Islet of Langerhans (tissue), 1 donor: ENCODE results near the gene PCDHA3.
A peak's percentile ranks its signal among the peaks of the same experiment; 100 is the strongest.
"Not testable (repeated sequence)": the region's sequence is repeated elsewhere in the genome, so short reads cannot be mapped to it uniquely, and the experiment has no call there.

Experiments used
- FAIRE-seq: peaks from one replicate; lab custom pipeline; 2011; peaks lifted over from hg19 to GRCh38; lab: Jason Lieb, UNC

PCDHA3 gene

DNA sequence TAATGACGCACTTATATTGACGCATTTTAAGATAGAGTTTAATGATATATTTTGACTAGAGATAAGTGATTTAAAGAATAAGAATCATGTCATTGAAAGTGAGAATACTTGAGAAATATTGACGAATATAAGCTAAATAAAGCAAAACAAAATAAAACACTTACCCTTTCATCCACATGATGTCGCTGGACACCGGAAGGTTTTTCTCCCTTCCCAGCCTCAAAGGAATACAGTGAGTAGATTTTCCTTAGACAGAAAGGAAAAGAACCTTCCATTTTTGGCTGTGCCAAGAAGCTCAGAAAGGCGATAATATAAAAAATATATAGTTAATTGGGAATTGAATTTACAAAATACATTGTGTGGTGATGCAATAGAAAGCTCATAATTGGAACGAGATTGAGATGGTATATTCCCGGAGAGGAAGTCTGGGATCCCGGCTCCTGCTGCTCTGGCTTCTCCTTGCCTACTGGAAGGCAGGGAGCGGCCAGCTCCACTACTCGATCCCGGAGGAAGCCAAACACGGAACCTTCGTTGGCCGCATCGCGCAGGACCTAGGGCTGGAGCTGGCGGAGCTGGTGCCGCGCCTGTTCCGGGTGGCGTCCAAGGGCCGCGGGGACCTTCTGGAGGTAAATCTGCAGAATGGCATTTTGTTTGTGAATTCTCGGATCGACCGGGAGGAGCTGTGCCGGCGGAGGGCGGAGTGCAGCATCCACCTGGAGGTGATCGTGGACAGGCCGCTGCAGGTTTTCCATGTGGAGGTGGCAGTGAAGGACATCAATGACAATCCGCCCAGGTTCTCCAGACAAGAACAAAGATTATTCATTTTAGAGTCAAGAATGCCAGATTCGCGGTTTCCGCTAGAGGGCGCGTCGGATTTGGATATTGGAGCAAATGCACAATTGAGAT is 20.8 kb downstream of the PCDHA3 start, which contains the start of gene PCDHA5:
Gene PCDHA5, plus strand, starts transcription at position 239 of the 906 bp plus-strand sequence.
- peak; percentile 53 for FAIRE-seq

DNA sequence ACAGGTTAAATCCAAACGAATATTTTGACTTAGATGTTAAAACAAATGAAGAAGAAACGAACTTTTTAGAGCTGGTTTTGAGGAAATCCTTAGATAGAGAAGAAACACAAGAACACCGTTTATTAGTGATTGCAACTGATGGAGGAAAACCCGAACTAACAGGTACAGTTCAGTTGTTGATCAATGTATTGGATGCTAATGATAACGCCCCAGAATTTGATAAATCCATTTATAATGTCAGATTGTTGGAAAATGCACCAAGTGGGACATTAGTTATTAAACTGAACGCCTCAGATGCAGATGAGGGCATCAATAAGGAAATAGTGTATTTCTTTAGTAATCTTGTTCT is 21.4 kb downstream of the PCDHA3 start:
- FAIRE-seq: no peak

DNA sequence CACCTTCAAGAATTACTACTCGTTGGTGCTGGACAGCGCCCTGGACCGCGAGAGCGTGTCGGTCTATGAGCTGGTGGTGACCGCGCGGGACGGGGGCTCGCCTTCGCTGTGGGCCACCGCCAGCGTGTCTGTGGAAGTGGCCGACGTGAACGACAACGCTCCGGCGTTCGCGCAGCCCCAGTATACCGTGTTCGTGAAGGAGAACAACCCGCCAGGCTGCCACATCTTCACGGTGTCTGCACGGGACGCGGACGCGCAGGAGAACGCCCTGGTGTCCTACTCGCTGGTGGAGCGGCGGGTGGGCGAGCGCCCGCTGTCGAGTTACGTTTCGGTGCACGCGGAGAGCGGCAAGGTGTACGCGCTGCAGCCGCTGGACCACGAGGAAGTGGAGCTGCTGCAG is 22.1 kb downstream of the PCDHA3 start:
- FAIRE-seq: not testable (repeated sequence)

DNA sequence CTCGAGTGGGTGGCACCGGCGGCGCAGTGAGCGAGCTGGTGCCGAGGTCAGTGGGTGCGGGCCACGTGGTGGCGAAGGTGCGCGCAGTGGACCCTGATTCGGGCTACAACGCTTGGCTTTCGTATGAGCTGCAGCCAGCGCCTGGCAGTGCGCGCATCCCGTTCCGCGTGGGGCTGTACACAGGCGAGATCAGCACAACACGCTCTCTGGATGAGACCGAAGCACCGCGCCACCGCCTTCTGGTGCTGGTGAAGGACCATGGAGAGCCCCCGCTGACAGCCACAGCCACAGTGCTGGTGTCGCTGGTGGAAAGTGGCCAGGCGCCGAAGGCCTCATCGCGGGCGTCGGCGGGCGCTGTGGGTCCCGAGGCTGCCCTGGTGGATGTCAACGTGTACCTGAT is 22.6 kb downstream of the PCDHA3 start:
- no peak for FAIRE-seq

DNA sequence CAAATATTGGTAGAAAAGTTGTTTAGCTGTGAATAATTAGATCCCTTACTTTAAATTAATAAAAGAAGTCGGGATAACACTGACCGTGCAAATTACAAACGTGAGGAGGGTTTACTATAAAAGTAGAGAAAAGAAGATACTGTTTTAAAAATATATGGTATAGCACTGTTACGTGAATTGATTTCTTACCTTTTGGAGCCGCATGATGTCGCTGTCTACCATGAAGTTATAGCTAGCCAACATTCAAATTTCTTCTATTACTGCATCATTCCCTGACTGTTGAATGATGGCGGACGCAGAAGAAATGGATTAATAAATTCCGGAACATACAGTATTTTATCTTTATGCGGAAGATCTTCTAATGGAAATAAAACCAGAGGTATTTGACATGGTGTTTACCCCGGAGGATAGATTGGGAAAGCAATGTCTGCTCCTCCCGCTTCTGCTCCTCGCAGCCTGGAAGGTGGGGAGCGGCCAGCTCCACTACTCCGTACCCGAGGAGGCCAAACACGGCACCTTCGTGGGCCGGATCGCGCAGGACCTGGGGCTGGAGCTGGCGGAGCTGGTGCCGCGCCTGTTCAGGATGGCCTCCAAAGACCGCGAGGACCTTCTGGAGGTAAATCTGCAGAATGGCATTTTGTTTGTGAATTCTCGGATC is 27.0 kb downstream of the PCDHA3 start, which contains the start of gene PCDHA6:
Gene PCDHA6, plus strand, starts transcription at position 257 of the 658 bp plus-strand sequence. Its CDS starts 132 bp downstream, at position 389.
- no peak for FAIRE-seq

DNA sequence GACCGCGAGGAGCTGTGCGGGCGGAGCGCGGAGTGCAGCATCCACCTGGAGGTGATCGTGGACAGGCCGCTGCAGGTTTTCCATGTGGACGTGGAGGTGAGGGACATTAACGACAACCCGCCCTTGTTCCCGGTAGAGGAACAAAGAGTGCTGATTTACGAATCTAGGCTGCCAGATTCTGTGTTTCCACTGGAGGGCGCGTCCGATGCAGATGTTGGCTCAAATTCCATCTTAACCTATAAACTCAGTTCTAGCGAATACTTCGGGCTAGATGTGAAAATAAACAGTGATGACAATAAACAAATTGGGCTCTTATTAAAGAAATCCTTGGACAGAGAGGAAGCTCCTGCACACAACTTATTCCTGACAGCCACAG is 27.5 kb downstream of the PCDHA3 start:
- no peak for FAIRE-seq

DNA sequence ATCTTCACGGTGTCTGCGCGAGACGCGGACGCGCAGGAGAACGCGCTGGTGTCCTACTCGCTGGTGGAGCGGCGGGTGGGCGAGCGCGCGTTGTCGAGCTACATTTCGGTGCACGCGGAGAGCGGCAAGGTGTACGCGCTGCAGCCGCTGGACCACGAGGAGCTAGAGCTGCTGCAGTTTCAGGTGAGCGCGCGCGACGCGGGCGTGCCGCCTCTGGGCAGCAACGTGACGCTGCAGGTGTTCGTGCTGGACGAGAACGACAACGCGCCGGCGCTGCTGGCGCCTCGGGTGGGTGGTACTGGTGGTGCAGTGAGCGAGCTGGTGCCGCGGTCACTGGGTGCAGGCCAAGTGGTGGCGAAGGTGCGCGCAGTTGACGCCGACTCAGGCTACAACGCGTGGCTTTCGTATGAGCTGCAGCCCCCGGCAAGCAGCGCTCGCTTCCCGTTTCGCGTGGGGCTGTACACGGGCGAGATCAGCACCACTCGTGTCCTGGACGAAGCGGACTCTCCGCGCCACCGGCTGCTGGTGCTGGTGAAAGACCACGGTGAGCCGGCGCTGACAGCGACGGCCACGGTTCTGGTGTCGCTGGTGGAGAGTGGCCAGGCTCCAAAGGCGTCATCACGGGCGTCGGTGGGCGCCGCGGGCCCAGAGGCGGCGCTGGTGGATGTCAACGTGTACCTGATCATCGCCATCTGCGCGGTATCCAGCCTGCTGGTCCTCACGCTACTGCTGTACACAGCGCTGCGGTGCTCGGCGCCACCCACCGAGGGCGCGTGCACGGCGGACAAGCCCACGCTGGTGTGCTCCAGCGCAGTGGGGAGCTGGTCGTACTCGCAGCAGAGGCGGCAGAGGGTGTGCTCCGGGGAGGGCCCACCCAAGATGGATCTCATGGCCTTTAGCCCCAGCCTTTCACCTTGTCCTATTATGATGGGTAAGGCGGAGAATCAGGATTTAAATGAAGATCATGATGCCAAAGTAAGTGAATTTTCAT is 28.9 kb downstream of the PCDHA3 start:
- FAIRE-seq: not testable (repeated sequence)

DNA sequence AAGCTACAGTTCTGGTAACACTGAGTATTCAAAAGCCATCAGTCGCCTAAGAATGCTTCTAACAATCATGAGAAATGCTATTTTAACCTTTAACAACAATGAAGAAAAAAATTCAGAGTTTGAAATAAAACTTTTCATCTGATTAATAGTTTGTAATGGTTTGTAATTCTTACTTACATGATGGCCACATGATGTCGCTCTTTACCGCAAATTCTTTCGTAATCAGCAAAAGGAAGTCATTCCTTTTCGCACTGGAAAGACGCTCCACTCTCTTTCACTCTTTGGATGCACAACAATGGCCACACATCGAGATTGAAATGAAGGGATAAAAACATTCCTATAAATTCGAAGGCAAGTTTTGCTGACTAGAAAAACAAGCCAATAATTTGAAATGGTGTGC is 33.1 kb downstream of the PCDHA3 start, which contains the start of gene PCDHA7:
Gene PCDHA7, plus strand, starts transcription at position 277 of the 400 bp plus-strand sequence. Its CDS starts 115 bp downstream, at position 392.
- no peak for FAIRE-seq

DNA sequence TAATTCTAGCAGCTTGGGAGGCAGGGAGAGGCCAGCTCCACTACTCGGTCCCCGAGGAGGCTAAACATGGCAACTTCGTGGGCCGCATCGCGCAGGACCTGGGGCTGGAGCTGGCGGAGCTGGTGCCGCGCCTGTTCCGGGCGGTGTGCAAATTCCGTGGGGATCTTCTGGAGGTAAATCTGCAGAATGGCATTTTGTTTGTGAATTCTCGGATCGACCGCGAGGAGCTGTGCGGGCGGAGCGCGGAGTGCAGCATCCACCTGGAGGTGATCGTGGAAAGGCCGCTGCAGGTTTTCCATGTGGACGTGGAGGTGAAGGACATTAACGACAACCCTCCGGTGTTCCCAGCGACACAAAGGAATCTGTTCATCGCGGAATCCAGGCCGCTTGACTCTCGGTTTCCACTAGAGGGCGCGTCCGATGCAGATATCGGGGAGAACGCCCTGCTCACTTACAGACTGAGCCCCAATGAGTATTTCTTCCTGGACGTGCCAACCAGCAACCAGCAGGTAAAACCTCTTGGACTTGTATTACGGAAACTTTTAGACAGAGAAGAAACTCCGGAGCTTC is 33.7 kb downstream of the PCDHA3 start:
- not testable (repeated sequence) for FAIRE-seq

DNA sequence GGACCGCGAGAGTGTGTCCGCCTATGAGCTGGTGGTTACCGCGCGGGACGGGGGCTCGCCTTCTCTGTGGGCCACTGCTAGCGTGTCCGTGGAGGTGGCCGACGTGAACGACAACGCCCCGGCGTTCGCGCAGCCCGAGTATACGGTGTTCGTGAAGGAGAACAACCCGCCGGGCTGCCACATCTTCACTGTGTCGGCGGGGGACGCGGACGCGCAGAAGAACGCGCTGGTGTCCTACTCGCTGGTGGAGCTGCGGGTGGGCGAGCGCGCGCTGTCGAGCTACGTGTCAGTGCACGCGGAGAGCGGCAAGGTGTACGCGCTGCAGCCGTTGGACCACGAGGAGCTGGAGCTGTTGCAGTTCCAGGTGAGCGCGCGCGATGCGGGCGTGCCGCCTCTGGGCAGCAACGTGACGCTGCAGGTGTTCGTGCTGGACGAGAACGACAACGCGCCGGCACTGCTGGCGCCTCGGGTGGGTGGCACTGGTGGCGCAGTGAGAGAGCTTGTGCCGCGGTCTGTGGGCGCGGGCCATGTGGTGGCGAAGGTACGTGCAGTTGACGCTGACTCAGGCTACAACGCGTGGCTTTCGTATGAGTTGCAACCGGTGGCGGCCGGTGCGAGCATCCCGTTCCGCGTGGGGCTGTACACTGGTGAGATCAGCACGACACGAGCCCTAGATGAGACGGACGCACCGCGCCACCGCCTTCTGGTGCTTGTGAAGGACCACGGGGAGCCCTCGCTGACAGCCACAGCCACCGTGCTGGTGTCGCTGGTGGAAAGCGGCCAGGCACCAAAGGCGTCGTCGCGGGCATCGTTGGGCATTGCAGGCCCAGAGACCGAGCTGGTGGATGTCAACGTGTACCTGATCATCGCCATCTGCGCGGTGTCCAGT is 35.0 kb downstream of the PCDHA3 start:
- no peak for FAIRE-seq

DNA sequence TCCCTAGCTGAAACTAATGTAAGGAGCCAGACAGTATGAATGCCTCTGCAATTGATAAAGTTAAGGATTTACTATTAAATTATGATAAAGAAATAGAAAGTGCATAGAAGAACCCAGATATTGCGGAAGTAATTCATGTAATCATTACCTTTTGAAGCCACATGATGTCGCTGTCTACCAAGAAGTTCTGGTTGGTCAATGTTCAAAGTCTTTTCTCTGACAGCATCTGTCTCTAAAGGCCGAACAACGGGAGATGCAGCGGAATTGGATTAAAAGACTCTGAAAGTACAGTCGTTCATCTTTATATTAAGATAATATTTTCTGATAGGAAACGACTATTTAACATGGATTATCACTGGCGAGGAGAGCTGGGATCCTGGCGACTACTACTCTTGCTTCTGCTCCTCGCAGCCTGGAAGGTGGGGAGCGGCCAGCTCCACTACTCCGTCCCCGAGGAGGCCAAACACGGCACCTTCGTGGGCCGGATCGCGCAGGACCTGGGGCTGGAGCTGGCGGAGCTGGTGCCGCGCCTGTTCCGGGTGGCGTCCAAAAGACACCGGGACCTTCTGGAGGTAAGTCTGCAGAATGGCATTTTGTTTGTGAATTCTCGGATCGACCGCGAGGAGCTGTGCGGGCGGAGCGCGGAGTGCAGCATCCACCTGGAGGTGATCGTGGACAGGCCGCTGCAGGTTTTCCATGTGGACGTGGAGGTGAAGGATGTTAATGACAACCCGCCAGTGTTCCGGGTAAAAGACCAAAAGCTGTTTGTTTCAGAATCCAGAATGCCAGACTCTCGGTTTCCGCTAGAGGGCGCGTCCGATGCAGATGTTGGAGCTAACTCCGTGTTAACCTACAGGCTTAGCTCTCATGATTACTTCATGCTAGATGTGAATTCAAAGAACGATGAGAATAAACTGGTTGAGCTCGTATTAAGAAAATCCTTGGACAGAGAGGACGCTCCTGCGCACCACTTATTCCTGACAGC is 40.4 kb downstream of the PCDHA3 start, which contains the start of gene PCDHA8:
Gene PCDHA8, plus strand, starts transcription at position 210 of the 985 bp plus-strand sequence. Its CDS starts 135 bp downstream, at position 345.
- FAIRE-seq: no peak

DNA sequence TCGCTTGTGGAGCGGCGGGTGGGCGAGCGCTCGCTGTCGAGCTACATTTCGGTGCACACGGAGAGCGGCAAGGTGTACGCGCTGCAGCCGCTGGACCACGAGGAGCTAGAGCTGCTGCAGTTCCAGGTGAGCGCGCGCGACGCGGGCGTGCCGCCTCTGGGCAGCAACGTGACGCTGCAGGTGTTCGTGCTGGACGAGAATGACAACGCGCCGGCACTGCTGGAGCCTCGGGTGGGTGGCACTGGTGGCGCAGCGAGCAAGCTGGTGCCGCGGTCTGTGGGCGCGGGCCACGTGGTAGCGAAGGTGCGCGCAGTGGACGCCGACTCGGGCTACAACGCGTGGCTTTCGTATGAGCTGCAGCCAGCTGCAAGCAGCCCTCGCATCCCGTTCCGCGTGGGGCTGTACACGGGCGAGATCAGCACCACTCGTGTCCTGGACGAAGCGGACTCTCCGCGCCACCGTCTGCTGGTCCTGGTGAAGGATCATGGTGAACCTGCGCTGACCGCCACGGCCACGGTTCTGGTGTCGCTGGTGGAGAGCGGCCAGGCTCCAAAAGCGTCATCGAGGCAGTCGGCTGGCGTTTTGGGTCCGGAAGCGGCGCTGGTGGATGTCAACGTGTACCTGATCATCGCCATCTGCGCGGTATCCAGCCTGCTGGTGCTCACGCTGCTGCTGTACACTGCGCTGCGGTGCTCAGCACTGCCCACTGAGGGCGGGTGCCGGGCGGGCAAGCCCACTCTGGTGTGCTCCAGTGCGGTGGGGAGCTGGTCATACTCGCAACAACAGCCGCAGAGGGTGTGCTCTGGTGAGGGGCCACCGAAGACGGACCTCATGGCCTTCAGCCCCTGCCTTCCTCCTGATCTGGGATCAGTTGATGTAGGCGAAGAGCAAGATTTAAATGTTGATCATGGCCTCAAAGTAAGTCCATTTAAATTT is 42.2 kb downstream of the PCDHA3 start:
- no peak for FAIRE-seq

DNA sequence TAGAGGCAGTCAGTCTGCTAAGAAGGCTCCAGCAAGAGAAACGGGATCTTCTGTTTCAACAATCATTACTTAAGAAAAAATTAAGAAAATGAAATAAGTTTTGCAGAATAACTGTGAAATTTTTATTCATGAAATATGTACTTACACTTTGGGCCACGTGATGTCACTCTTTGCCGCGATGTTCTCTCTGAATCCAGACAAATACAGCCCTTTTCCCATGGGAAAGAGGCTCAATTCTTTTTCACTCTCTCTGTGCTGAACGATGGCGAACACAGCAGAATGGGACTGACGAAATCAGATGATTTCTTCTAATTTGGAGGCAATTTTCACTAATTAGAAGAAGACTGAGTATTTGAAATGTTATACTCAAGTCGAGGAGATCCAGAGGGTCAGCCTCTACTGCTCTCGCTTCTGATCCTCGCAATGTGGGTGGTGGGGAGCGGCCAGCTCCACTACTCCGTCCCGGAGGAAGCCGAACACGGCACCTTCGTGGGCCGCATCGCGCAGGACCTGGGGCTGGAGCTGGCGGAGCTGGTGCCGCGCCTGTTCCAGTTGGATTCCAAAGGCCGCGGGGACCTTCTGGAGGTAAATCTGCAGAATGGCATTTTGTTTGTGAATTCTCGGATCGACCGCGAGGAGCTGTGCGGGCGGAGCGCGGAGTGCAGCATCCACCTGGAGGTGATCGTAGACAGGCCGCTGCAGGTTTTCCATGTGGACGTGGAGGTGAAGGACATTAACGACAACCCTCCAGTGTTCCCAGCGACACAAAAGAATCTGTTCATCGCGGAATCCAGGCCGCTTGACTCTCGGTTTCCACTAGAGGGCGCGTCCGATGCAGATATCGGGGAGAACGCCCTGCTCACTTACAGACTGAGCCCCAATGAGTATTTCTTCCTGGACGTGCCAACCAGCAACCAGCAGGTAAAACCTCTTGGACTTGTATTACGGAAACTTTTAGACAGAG is 47.6 kb downstream of the PCDHA3 start, which contains the start of gene PCDHA9:
Gene PCDHA9, plus strand, starts transcription at position 244 of the 964 bp plus-strand sequence. Its CDS starts 114 bp downstream, at position 358.
- FAIRE-seq: not testable (repeated sequence)

DNA sequence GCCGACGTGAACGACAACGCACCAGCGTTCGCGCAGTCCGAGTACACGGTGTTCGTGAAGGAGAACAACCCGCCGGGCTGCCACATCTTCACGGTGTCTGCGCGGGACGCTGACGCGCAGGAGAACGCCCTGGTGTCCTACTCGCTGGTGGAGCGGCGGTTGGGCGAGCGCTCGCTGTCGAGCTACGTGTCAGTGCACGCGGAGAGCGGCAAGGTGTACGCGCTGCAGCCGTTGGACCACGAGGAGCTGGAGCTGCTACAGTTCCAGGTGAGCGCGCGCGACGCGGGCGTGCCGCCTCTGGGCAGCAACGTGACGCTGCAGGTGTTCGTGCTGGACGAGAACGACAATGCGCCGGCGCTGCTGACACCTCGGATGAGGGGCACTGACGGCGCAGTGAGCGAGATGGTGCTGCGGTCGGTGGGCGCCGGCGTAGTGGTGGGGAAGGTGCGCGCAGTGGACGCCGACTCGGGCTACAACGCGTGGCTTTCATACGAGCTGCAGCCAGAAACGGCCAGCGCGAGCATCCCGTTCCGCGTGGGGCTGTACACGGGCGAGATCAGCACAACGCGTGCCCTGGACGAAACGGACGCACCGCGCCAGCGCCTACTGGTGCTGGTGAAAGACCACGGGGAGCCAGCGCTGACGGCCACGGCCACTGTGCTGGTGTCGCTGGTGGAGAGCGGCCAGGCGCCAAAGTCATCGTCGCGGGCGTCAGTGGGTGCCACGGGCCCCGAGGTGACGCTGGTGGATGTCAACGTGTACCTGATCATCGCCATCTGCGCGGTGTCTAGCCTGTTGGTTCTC is 49.2 kb downstream of the PCDHA3 start:
- not testable (repeated sequence) for FAIRE-seq
